ENCODE results near the gene ATF7IP2.
"Not testable (repeated sequence)": the region's sequence is repeated elsewhere in the genome, so short reads cannot be mapped to it uniquely, and the experiment has no call there.

Gene ATF7IP2

GRCh38 chr16:10453159-10453510, 67.3 kb downstream of the ATF7IP2 start:
- no peak for FAIRE-seq

DNA sequence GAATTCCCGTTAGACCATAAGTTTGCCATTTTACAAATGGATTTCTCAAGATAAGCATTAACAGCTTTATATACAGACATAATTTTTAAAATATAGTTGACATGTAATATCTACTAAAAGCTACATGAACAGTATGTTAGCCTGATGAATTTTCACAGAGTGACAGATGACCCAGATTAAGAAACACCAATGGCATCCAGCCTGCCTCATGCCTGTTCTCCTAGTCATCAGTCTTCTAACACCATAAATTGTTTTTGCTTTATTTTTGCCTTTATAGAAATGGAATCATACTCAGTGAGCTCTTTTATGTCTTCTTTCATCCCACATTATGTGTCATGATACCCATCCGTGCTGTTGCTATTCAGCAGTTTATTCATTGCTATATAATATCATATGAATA, 80.0 kb downstream of the ATF7IP2 start:
- no peak for FAIRE-seq

DNA sequence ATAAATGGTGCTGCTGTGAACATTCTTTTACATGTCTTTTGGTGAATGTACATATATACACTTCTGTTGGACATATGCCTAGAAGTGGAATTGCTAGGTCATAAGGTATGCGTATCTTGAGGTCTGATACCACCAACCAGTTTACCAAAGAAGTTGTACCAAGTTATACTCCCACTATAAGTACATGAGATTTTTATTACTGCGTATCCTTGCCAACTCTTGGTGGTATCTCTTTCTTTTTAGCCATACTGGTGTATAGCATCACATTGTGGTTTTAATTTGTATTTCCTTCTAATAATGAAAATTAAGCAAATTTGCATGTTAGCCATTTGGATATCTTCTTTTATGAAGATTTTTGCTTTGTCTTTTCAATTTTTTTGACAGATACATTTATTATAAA, 80.5 kb downstream of the ATF7IP2 start:
- no peak for FAIRE-seq

DNA sequence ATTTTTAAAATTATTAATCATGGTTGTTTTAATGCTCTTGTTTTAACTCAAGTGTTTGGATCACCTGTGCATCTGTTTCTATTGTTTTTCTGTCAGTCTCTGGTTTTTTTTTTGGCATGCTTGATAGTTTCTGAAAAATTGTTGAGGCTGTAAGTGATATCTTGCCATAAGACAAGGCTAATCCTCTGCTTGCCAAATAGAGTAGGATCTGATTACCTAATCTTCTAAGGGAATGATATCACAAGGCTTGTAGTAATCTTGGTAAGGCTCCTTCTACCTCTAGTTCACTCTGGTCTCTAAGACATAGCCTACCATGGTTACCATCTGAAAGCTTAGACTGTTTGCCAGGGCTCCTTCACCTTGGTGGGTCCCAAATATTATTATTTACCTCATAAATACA, 81.0 kb downstream of the ATF7IP2 start:
- no peak for FAIRE-seq

DNA sequence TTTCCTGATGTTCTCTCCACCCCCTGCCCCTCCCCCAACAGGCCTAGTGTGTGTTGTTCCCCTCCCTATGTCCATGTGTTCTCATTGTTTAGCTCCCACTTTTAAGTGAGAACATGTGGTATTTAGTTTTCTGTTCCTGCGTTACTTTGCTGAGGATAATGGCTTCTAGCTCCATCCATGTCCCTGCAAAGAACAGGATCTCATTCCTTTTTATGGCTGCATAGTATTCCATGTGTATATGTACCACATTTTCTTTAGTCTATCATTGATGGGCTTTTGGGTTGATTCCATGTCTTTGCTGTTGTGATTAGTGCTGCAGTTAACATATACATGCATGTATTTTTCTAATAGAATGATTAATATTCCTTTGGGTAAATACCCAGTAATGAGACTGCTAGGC, 90.8 kb downstream of the ATF7IP2 start:
- FAIRE-seq, result not testable (repeated sequence)

GRCh38 chr16:10480151-10480550, 94.3 kb downstream of the ATF7IP2 start:
- FAIRE-seq, result no peak

DNA sequence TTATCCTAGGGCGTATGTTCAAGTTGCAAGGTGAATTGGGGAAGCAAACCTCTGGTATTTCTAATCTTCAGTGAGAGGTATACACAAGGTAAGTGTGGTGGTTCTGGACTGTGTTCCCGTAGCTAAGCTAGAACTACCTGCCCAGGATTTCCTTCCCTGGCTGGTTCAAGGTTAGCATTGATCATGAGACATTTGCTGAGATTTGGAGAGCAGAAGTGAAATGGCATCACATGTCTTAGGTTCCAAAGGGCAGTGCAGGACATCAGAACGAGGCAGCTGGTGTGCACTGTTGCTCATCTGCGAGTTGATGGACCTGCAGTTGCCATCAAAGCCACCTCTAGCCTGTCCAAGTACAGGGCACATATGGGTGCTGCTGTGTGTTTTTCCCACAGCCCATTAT, 99.3 kb downstream of the ATF7IP2 start:
- FAIRE-seq, result no peak

DNA sequence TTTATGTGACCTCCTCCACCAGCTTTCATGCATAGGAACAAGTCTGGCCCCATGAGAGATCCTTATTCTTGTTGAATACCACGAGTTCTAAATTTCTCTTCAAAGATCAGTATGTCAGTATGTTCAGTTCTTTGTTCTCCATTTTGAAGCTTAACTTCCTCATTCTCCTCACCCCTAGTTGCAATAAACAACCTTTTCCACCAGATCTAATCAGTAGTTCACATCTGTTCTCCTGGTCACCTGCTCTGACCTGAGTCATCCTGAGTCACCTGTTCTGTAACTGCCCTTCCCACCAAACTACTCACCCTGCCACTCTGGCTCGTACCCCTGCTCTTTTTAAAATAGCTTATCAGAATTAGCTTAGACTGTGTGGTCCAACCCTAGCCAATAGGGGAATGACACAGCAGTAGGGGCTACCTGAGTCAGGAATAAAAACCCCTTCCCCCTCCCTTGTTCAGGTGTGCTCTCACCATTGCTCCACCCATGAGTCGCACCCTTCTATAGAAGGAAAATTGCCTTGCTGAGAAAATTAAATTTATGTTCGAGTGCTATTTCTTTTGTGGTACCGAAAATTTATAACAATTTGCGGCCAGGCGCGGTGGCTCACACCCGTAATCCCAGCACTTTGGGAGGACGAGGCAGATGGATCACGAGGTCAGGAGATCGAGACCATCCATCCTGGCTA, 100.0 kb downstream of the ATF7IP2 start:
- FAIRE-seq, result no peak

GRCh38 chr16:10490141-10490540, 104.3 kb downstream of the ATF7IP2 start:
- no peak for FAIRE-seq

- FAIRE-seq, result no peak
Observed at GRCh38 chr16:10493276-10493675, 107.4 kb downstream of the ATF7IP2 start.

DNA sequence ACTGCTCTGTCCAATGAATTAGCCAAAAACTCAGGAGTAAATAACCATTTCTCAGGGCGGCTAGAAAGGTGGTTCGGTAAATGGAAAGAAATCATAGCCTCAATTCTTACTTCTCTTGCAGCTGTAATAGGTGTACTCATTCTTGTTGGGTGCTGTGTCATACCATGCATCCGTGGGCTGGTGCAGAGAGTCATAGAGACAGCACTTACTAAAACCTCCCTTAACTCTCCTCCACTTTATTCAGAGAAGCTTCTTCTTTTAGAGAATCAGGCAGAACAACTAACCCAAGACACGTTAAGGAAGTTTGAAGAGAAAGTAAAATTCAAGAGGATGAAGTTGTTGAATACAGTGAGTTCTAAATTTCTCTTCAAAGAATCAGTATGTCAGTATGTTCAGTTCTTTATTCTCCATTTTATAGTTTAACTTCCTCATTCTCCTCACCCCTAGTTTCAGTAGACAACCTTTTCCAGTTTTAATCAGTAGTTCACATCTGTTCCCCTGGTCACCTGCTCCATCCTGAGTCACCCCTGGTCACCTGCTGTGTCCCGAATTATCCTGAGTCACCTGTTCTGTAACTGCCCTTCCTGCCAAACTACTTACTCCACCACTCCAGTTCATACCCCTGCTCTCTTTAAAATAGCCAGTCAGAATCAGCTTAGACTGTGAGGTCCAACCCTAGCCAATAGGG, 108.6 kb downstream of the ATF7IP2 start:
- FAIRE-seq, result no peak

- FAIRE-seq, result no peak
Observed at GRCh38 chr16:10495031-10495345, 109.1 kb downstream of the ATF7IP2 start.

- no peak for FAIRE-seq
Observed at GRCh38 chr16:10497132-10498101, 111.6 kb downstream of the ATF7IP2 start.

DNA sequence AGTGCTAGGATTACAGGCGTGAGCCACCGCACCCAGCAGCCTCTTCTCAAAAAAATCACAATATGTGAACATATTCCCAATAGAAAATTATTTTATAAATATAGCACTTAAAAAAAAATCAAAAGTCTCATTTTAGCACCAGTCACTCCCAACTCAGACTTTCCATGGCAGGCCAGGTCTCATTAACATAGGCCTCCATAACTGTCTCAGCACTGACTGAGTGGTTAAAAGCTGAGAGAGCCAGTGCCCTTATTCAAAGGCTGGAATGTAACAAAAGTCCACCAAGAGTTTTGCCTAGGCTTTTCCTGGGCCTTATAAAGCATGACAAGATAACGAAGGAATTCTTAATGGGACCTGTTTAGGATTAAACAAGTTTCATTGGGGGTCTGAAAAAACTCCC, 114.7 kb downstream of the ATF7IP2 start:
- FAIRE-seq, result no peak

GRCh38 chr16:10501016-10501607, 115.3 kb downstream of the ATF7IP2 start:
- FAIRE-seq, result no peak

GRCh38 chr16:10502776-10503175, 116.9 kb downstream of the ATF7IP2 start:
- FAIRE-seq, result no peak

- FAIRE-seq, result no peak
Observed at GRCh38 chr16:10504404-10504885, 118.6 kb downstream of the ATF7IP2 start.

GRCh38 chr16:10505286-10505685, 119.4 kb downstream of the ATF7IP2 start:
- not testable (repeated sequence) for FAIRE-seq

GRCh38 chr16:10509534-10510025, 123.7 kb downstream of the ATF7IP2 start:
- FAIRE-seq, result peak; percentile 76

GRCh38 chr16:10510279-10510678, 124.4 kb downstream of the ATF7IP2 start:
- no peak for FAIRE-seq

GRCh38 chr16:10511829-10512228, 126.0 kb downstream of the ATF7IP2 start:
- no peak for FAIRE-seq

- peak; percentile 5 for FAIRE-seq
Observed at GRCh38 chr16:10514369-10515055, 128.7 kb downstream of the ATF7IP2 start.
